HG02759 (cell line): ENCODE measurements around the gene DSP.

Experiments used
- ATAC-seq: cut with Tn5 transposase; IDR thresholded peaks from one replicate; pipeline ENCODE4 v1.9.1; 2021; ENCODE audit warnings: mild to moderate bottlenecking, moderate library complexity; ENCODE audit not compliant: unreplicated experiment

Gene DSP

GRCh38 chr6:7558781-7559180 is 17.3 kb downstream of the DSP start:
- ATAC-seq: no peak

GRCh38 chr6:7559196-7559595 is 17.7 kb downstream of the DSP start:
- no peak for ATAC-seq

GRCh38 chr6:7559651-7560385 is 18.3 kb downstream of the DSP start:
- ATAC-seq: no peak

GRCh38 chr6:7561153-7561964 is 19.9 kb downstream of the DSP start:
- no peak for ATAC-seq

GRCh38 chr6:7562769-7563168 is 21.3 kb downstream of the DSP start:
- ATAC-seq: no peak

- ATAC-seq: no peak
These were observed 24.6 kb downstream of the DSP start for GRCh38 chr6:7566107-7566506.

GRCh38 chr6:7566617-7567173 is 25.2 kb downstream of the DSP start:
- ATAC-seq: no peak

- no peak for ATAC-seq
These were observed 26.6 kb downstream of the DSP start for GRCh38 chr6:7568021-7568420.

GRCh38 chr6:7569082-7569481 is 27.6 kb downstream of the DSP start:
- ATAC-seq: no peak

- no peak for ATAC-seq
These were observed 30.9 kb downstream of the DSP start for GRCh38 chr6:7572213-7572943.

- ATAC-seq: no peak
These were observed 33.0 kb downstream of the DSP start for GRCh38 chr6:7574500-7574899.

GRCh38 chr6:7578516-7578915 is 37.0 kb downstream of the DSP start:
- no peak for ATAC-seq

GRCh38 chr6:7578931-7579330 is 37.5 kb downstream of the DSP start:
- ATAC-seq: no peak

GRCh38 chr6:7579851-7580250 is 38.4 kb downstream of the DSP start:
- ATAC-seq: no peak

- no peak for ATAC-seq
These were observed 39.1 kb downstream of the DSP start for GRCh38 chr6:7580537-7580926.

GRCh38 chr6:7580927-7581618 is 39.6 kb downstream of the DSP start:
- no peak for ATAC-seq

GRCh38 chr6:7585287-7585930 is 43.9 kb downstream of the DSP start:
- ATAC-seq: no peak

- ATAC-seq: no peak
These were observed 46.2 kb downstream of the DSP start for GRCh38 chr6:7587631-7588100.

- ATAC-seq: no peak
These were observed 47.0 kb downstream of the DSP start for GRCh38 chr6:7588506-7588905.

- ATAC-seq: no peak
These were observed 47.8 kb downstream of the DSP start for GRCh38 chr6:7589221-7589620.
